ENCODE measurements around the gene HOXB9.

The HOXB9 gene

DNA sequence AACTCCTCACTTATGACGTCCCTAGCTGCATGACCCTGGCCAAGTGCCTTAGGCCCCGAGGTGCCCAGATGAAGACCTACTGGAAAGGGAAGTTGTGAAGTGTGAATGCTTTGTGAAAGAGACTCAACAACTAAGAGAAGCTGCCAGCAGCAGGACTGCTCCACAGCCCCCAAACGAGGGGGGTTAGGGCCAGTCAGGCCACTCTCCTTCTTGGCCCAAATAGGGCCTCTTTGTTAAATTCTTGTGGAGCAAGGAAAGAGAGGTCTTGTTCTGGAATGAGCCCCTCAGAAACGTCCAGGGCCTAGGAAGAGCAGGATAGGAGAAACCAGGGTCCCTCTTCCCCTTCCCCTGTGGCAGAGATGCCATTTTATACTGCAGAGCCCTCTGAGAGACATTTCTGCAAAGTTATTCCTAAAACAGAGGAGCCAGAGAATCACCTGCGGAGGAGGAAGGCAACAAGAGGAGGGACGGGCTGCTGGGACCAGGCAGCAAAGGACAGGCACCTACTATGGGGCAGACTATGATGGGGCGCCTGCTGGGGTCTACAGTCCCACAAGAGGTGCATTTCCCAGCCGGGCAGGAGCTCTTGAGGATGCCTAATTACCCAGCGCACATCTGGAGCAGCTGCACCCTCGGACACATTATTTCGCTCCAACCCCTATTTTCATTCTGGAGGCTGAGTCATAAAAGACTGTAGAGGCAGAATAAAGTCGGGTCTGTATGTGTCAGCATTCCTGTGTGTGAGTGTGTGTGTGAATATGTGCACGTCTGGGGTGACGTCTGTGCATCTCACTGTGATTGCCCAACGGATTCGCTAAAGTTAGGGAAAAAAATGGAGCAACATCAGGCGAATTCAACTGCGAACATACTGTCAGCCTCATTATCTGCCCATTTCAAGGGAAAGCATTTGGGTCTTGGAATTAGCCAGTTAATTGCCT lies 11.4 kb upstream of the HOXB9 start:
- no peak for DNase-seq

DNA sequence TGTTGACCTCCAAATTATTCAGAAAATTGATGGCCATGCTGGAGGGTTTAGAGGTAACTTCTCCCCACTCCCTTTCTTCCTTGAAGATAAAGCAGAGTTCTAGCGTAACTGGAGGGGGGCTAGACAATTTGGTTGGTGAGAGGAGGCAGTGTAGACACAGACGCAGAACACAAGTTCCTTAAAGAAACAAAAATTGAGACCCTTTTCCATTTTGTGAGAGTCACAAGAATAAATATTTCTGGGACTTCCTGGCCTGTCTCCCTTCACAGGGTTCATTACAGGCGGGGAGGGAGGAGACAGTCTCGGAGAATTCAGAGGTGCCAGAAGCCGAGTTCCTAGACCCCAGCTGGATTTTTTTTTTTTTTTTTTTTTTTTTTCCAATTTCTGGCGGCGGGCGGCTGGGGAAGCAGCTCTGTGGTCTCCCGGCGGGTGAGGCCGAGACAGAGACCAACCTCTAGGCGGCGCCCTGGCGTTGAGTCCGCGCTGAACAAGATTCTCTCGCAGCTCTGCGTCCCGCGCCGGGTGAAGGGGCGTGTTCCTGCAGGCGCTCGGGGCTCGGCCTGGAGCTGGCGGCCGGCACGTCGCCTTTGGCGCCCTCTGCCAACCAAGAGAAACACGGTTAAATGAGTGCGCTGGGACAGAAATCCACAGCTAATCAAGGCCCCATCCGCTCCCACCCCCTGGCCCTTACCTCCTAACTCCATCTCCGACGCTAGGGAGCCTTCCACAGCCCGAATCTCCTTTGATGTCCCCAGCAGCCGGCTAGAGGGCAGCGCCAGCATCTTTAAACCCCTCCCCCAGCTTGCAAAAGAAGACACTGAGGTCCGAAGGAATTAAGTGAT lies 10.2 kb upstream of the HOXB9 start:
- peak; percentile 76 for DNase-seq

DNA sequence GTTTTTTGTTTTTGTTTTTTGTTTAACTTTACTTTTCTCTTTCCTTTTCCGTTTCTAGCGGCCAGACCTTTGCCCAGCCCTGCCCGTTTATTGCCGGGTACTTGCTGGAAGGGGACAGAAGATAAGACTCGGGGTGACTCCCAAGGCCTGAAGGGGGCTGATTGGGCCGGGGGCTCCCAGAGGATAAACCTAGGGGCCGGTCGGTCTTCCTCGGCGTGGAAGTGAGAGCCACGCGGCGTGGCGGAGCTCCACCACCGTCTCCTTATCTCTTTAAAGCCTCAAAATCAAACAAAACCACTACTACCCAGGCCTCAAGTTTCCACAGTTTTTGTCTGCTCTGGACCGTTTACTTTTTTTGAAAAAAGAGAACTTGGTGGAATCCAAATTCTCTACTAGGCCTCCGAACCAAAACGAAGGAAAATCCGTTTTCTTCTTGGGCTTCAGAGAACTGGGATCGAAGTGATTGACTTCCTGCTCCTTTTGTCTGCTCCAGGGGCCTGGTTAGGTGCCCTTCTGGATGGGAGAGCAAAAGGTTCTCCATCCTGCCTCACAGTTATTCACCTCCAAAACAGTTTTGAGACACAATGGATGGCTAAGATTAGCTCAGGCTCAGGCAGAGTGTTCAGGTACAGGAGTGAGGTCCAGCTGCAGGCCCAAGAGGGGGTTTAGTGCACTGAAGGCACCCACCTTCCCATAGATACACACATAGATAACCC lies 8.5 kb upstream of the HOXB9 start:
- no peak for DNase-seq

- no peak for DNase-seq
Observed at GRCh38 chr17:48633266-48633677, 7.1 kb upstream of the HOXB9 start.

DNA sequence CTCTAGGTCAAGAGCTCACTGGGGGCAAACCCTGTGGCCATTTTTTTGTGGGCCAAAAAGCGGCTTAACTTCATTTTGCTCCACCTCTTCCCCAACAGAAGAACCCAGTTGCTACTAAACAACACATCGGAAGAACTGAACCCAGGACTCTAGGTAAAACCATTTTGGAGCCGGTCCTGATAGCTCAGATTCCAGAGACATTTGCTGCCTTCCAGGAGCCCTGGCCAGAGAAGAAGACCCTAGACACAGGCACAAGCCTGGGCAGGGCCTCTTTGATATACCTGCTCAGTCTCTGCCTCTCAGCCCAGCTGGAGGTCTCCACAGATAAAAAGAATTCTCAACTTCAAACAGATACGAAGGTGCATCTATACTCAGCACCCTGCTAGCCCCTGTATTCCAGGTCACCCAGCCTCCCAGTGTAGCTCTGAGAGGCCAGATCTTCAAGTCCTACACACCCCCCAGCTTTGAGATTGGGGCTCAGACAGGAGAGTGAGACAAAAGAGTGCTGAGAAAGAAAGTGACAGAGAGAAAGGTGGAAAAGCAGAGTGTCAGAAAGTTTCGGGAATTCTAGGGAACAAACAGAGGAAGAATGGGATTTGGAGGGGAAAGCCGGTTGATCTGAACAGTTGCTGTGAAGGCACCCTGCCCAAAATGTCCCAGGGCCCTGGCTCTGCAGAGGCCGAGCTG lies 6.6 kb upstream of the HOXB9 start:
- DNase-seq = no peak

- no peak for DNase-seq
Observed at GRCh38 chr17:48631693-48632578, 5.8 kb upstream of the HOXB9 start.

GRCh38 chr17:48630925-48631692 lies 5.0 kb upstream of the HOXB9 start:
- no peak for DNase-seq

DNA sequence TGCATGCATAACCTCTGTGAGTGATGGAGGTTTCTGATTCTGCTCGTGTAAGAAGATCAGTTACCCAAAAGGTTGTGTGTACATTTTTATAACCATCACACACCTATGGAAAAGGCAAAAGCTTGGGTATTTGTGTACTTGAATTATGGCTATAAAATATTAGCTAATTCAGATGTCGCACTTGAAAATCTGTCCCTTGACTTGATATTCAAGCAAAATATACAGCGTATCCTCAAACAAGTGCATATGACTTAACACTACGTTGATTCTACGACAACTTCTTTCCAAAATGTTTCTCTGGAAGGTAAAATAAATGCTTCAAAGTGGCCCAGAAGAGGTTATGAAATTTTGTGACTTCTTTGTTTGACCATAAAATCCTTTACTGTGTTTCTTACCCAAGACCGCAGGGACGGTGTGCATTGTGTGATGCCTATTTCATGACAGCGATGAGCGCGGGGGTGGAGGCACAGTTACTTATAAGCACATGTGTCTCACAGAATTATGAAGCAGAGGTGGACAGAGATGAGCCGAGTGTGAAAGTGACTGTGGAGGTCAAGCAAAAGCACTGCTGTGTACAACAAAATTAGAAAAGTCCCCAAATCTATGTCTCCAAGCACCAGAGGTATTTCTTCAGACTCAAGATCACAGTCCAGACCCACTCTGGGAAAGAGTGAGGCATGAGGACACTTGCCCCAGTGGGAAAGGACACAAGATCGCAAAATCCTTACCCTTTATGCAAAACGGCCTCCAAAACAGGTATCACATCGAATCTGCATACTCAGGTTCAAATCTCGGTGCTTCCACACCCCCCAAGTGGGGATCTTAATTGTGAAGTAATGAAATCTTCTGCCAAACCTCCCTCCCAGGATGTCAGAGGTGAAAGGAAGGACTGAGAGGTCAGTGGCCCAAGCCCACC lies 4.1 kb upstream of the HOXB9 start:
- no peak for DNase-seq

- DNase-seq = no peak
Observed at GRCh38 chr17:48629411-48629759, 3.2 kb upstream of the HOXB9 start.

- DNase-seq = no peak
Observed at GRCh38 chr17:48628649-48629410, 2.7 kb upstream of the HOXB9 start.

DNA sequence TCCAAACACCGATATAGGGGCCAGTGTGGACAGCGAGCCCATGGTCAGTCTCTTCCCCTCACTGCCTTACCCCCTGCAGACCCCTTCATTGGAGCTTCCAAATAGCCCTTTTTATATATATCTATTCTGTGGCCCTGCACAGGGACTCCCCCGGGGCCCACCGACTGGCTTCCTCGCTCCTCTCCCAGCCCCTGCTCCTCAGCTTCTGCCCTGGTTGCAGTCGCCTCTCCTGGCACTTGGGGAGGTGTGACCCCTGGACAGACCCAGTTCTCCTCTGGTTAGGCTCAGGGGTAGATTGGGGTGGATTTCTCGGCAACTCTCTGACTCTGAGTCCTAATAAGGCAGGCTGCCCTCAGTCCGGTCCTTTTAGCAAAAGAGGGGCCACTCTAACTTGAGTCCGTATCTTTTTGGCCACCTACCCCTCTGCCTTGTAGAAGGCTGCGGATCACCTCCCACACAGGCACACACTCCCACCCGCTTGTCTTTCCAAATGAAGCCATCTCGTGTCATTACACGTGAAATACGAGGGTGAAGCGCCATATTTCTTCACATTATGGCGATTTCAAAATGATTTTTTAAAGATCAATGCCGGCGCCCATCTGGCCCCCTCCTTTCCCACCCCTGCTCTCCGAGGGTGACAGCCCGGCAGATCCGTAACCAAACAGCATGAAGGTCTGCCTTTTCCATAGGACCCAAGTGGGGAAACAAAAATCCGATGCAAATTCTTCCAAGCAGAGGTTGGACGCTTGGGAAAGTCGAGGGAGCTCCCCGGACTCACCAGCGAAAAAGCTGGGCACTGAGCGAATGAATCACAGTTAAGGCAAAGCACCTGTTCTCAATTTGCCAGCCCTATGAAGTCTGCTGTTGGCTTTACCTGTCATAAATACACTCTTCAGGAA lies 1.7 kb upstream of the HOXB9 start:
- DNase-seq = no peak

- no peak for DNase-seq
Observed at GRCh38 chr17:48627118-48627597, 1.0 kb upstream of the HOXB9 start.

- no peak for DNase-seq
Observed at GRCh38 chr17:48625495-48626244, 488 bp downstream of the HOXB9 start.

- DNase-seq = peak; percentile 30
Observed at GRCh38 chr17:48624544-48625494, 1.3 kb downstream of the HOXB9 start.

GRCh38 chr17:48624118-48624517 lies 2.0 kb downstream of the HOXB9 start:
- DNase-seq = no peak

- no peak for DNase-seq
Observed at GRCh38 chr17:48623583-48623982, 2.6 kb downstream of the HOXB9 start.

Measured in NCI-H1092 (cell line).